Ishikawa (cell line): ENCODE measurements around the gene ASIC2.

Experiments
- CEBPB ChIP-seq: IDR thresholded peaks from 2 replicates; pipeline ENCODE4 v1.6.1; 2012
- CREB1 ChIP-seq: IDR thresholded peaks from 2 replicates; pipeline ENCODE4 v1.6.1; 2012; ENCODE audit warnings: low read depth
- EGR1 ChIP-seq: IDR thresholded peaks from 2 replicates; pipeline ENCODE4 v1.6.1; 2012
- EP300 ChIP-seq: IDR thresholded peaks from 2 replicates; pipeline ENCODE4 v1.6.1; 2012; ENCODE audit warnings: borderline replicate concordance
- FOXM1 ChIP-seq: IDR thresholded peaks from 2 replicates; pipeline ENCODE4 v1.6.1; 2012; ENCODE audit warnings: low read depth, borderline replicate concordance
- NFIC ChIP-seq: IDR thresholded peaks from 2 replicates; pipeline ENCODE4 v1.6.1; 2012
- RAD21 ChIP-seq: IDR thresholded peaks from 2 replicates; pipeline ENCODE4 v1.6.1; 2012; ENCODE audit warnings: low read depth
- TAF1 ChIP-seq: IDR thresholded peaks from 2 replicates; pipeline ENCODE4 v1.6.1; 2012; ENCODE audit warnings: low read depth, mild to moderate bottlenecking
- TCF12 ChIP-seq: IDR thresholded peaks from 2 replicates; pipeline ENCODE4 v1.6.1; 2012; ENCODE audit warnings: low read depth
- TEAD4 ChIP-seq: IDR thresholded peaks from 2 replicates; pipeline ENCODE4 v1.6.1; 2012
- YY1 ChIP-seq: IDR thresholded peaks from 2 replicates; pipeline ENCODE4 v1.6.1; 2012; ENCODE audit warnings: low read depth
- ZBTB7A ChIP-seq: IDR thresholded peaks from 2 replicates; pipeline ENCODE4 v1.6.1; 2012; ENCODE audit warnings: low read depth
- TF ChIP-seq, protein P1 (sequence below): IDR thresholded peaks from 2 replicates; pipeline ENCODE4 v1.6.1; 2012
- TF ChIP-seq, protein P2 (sequence below): IDR thresholded peaks from 2 replicates; pipeline ENCODE4 v1.6.1; 2012
- TF ChIP-seq, protein P3 (sequence below): IDR thresholded peaks from 2 replicates; pipeline ENCODE4 v1.6.1; 2012; ENCODE audit warnings: low read depth, mild to moderate bottlenecking

Gene ASIC2

DNA sequence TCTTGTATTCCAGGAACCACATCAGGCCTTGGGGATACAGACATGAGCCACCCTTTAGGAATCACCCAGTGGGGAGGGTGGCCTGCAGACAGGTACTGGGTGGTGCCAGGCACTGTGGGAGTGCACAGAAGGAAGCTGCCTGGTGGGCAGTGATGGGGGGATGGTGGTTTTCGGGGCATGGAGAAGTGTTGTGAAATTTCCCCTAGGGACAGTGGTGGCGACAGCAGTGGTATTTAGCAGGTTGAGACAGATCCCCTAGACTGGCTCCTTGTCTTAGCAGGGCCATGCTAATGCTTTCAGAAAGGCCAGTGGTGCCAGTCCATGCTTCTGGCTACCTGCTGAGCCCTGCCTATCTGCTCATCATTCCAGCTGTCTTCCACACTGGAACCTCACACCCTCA lies 171.8 kb downstream of the ASIC2 start:
- TF ChIP-seq YY1 (no peak), CEBPB (no peak), CREB1 (no peak), TEAD4 (no peak), NFIC (no peak), RAD21 (no peak), TAF1 (no peak), EGR1 (no peak), FOXM1 (no peak)
- TF ChIP-seq, protein P1, sequence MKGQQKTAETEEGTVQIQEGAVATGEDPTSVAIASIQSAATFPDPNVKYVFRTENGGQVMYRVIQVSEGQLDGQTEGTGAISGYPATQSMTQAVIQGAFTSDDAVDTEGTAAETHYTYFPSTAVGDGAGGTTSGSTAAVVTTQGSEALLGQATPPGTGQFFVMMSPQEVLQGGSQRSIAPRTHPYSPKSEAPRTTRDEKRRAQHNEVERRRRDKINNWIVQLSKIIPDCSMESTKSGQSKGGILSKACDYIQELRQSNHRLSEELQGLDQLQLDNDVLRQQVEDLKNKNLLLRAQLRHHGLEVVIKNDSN = no peak
- TF ChIP-seq, protein P2, sequence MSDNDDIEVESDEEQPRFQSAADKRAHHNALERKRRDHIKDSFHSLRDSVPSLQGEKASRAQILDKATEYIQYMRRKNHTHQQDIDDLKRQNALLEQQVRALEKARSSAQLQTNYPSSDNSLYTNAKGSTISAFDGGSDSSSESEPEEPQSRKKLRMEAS = no peak
- TF ChIP-seq, protein P3, sequence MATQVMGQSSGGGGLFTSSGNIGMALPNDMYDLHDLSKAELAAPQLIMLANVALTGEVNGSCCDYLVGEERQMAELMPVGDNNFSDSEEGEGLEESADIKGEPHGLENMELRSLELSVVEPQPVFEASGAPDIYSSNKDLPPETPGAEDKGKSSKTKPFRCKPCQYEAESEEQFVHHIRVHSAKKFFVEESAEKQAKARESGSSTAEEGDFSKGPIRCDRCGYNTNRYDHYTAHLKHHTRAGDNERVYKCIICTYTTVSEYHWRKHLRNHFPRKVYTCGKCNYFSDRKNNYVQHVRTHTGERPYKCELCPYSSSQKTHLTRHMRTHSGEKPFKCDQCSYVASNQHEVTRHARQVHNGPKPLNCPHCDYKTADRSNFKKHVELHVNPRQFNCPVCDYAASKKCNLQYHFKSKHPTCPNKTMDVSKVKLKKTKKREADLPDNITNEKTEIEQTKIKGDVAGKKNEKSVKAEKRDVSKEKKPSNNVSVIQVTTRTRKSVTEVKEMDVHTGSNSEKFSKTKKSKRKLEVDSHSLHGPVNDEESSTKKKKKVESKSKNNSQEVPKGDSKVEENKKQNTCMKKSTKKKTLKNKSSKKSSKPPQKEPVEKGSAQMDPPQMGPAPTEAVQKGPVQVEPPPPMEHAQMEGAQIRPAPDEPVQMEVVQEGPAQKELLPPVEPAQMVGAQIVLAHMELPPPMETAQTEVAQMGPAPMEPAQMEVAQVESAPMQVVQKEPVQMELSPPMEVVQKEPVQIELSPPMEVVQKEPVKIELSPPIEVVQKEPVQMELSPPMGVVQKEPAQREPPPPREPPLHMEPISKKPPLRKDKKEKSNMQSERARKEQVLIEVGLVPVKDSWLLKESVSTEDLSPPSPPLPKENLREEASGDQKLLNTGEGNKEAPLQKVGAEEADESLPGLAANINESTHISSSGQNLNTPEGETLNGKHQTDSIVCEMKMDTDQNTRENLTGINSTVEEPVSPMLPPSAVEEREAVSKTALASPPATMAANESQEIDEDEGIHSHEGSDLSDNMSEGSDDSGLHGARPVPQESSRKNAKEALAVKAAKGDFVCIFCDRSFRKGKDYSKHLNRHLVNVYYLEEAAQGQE = no peak

DNA sequence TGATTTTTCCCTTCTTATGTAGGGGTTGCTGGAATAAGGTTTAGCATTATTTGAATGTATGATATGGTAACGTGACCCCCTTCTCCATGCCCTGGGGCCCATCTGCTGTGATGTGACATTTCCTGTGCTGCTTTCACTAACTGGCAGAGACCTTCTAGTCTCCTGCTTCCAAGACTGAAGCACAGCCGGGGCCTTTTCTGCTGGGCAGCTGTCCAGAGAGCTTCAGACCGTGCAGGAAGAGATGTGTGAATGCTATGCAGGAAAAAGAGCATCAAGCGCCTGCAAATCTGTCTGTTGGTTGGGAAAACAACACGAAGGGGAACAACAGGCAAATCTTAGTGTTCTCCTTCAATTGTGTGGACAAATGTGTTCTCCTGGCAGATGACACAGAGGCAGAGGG lies 173.0 kb downstream of the ASIC2 start:
- TF ChIP-seq, protein P3 = no peak
- TF ChIP-seq FOXM1 (no peak), TCF12 (no peak), TEAD4 (no peak), NFIC (no peak), CEBPB (no peak), YY1 (no peak), ZBTB7A (no peak), TAF1 (no peak), EP300 (no peak)
- TF ChIP-seq, protein P1 = no peak
- TF ChIP-seq, protein P2 = no peak

DNA sequence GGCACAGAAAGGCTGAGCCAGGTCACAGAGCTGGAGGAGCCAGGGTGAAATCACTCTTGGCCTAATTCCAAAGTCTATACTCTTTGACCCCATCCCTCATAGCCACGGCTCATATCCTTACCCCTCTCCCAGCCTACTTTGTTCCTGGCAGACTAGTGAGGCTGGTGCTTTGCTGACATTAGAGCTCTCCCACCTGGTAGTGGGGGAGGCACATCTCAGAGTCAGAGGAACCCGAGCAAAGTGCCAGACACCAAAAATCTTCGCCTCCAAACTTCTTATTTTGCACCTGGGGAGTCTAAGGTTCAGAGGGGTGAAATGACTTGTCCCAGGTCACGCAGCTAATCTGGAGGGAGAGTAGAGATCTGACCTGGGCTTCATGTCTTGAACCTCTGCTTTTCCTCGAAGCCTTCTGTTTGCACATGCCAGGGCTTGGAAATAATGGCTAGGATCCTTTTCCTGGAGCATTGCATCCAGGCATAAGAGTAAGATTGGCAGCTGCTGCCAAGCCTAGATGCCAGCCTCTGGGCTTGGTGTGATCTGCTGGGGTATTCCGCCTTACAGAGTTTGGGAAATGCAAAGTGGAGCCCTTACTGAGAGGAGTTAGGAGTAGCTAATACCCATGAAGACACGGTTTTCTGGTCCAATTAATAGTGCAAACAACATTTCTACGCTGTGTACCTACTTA lies 174.6 kb downstream of the ASIC2 start:
- TF ChIP-seq FOXM1 (no peak), EGR1 (no peak), ZBTB7A (no peak), TCF12 (no peak), NFIC (no peak), RAD21 (no peak), YY1 (no peak), CREB1 (no peak), CEBPB (no peak), EP300 (no peak), TAF1 (no peak), TEAD4 (no peak)
- TF ChIP-seq, protein P1 = no peak
- TF ChIP-seq, protein P3 = no peak
- TF ChIP-seq, protein P2 = no peak

DNA sequence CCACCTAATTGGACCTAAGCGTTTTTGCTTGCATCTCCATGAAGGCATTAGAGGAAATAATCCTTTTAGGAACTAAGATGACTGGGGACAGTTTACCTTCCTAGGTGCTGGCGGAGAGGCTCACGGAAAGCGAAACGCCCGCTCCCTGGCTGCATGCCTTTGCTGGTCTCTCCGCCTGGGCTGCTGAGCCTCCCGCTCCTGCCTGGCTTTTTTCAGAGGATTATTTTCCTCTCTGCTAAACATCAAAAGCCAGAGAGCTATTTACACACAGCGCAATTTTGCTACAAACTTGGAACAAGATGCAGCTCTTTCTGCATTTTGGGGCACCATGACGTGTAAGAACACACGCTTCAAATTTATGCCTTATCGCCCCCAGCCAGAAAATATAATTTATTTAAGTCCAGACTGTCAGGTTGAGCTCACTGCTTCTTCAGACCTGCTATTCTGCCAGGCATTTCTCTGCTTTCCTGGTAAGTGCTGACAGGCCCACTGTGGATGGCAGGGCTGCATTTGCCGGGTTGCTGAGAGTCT lies 177.0 kb downstream of the ASIC2 start:
- TF ChIP-seq TAF1 = no peak
- TF ChIP-seq, protein P3 = no peak
- TF ChIP-seq CEBPB = no peak
- TF ChIP-seq, protein P1 = no peak
- TF ChIP-seq TEAD4 = no peak
- TF ChIP-seq ZBTB7A = no peak
- TF ChIP-seq, protein P2 = no peak
- TF ChIP-seq FOXM1 = no peak
- no peak for TF ChIP-seq YY1
- no peak for TF ChIP-seq NFIC
- no peak for TF ChIP-seq EGR1
